Measurements from ENCODE around the gene CHMP6. TPM values are rescaled to one million over a fixed set of nuclear protein-coding genes. Genes with fewer than 3 reads are reported as not detected.

Gene CHMP6
- total RNA-seq, 5 donors from 2014 or later (not counting 1 experiment from before 2014, with no cell fraction given), result 25.0 to 48.9 (median 43.2) TPM

- ChIA-PET POLR2A (no interaction called here), CTCF (no interaction called here)
- Histone ChIP-seq H3K4me1 (ENCODE audit: control insufficient read depth in 1 of 2, extremely low read depth in 1 of 2, insufficient read depth in 2 of 2, low read length in 2 of 2) (peaks cover 0 to 13% of the 10 kb centered on the region in 2 experiments), H3K9me3 (no peaks in the 10 kb centered on the region), H3K27ac (ENCODE audit: low read length) (no peak overlapping the region), H3K36me3 (ENCODE audit: control insufficient read depth in 2 of 2, extremely low read depth in 1 of 2, insufficient read depth in 1 of 2, low read length in 1 of 2) (peaks cover 22 to 62% of the 10 kb centered on the region in 2 donors), H3K27me3 (replicated peaks in 1 of 2; ENCODE audit: control insufficient read depth in 2 of 2, extremely low read depth in 1 of 2, insufficient read depth in 2 of 2, low read length in 1 of 2) (no peaks in the 10 kb centered on the region), H3K4me3 (ENCODE audit: control insufficient read depth in 1 of 2, extremely low read depth in 1 of 2, low read length in 1 of 2) (no peak overlapping the region)
- no peaks in the 10 kb centered on the region for H3K9me3 Mint-ChIP-seq
- ATAC-seq (replicated peaks in 1 of 4) (no peak), DNase-seq (no peak)
- H3K4me3 Mint-ChIP-seq, result no peak overlapping the region
- H3K4me1 Mint-ChIP-seq, result peaks cover 0 to 2% (median 0%) of the 10 kb centered on the region in 3 donors
- H3K36me3 Mint-ChIP-seq, result peaks cover 27% of the 10 kb centered on the region
- WGBS (ENCODE audit: insufficient coverage), result 96% methylated on average over 36 of the region's 38 CpGs
- no peak overlapping the region for H3K27ac Mint-ChIP-seq
- no peaks in the 10 kb centered on the region for H3K27me3 Mint-ChIP-seq
Measured at GRCh38 chr17:80951121-80952090, 40.2 kb upstream of the CHMP6 start.

GRCh38 chr17:80952291-80952690 is 39.4 kb upstream of the CHMP6 start:
- ChIA-PET CTCF (no interaction called here), POLR2A (no interaction called here)
- DNase-seq, result no peak
- ATAC-seq (replicated peaks in 1 of 4), result no peak
- H3K4me3 ChIP-seq (ENCODE audit: control insufficient read depth in 1 of 2, extremely low read depth in 1 of 2, low read length in 1 of 2), result no peak overlapping the region
- peaks cover 0 to 13% of the 10 kb centered on the region in 2 experiments for H3K4me1 ChIP-seq (ENCODE audit: control insufficient read depth in 1 of 2, extremely low read depth in 1 of 2, insufficient read depth in 2 of 2, low read length in 2 of 2)
- WGBS (ENCODE audit: insufficient coverage), result 94% methylated on average over 14 of the region's 16 CpGs
- Mint-ChIP-seq H3K36me3 (peaks cover 18% of the 10 kb centered on the region), H3K4me3 (no peak overlapping the region), H3K4me1 (peaks cover 0 to 2% (median 0%) of the 10 kb centered on the region in 3 donors), H3K9me3 (no peaks in the 10 kb centered on the region), H3K27ac (no peak overlapping the region), H3K27me3 (no peaks in the 10 kb centered on the region)
- peaks cover 21 to 54% of the 10 kb centered on the region in 2 donors for H3K36me3 ChIP-seq (ENCODE audit: control insufficient read depth in 2 of 2, extremely low read depth in 1 of 2, insufficient read depth in 1 of 2, low read length in 1 of 2)
- no peaks in the 10 kb centered on the region for H3K27me3 ChIP-seq (replicated peaks in 1 of 2; ENCODE audit: control insufficient read depth in 2 of 2, extremely low read depth in 1 of 2, insufficient read depth in 2 of 2, low read length in 1 of 2)
- H3K9me3 ChIP-seq, result no peaks in the 10 kb centered on the region
- no peak overlapping the region for H3K27ac ChIP-seq (ENCODE audit: low read length)

GRCh38 chr17:80953471-80954315 is 37.9 kb upstream of the CHMP6 start:
- peaks cover 0 to 2% (median 0%) of the 10 kb centered on the region in 3 donors for H3K4me1 Mint-ChIP-seq
- no peak overlapping the region for H3K4me3 Mint-ChIP-seq
- ChIA-PET POLR2A (no interaction called here), CTCF (no interaction called here)
- H3K36me3 Mint-ChIP-seq, result peaks cover 17% of the 10 kb centered on the region
- DNase-seq (no peak), ATAC-seq (replicated peaks in 1 of 4) (no peak)
- no peak overlapping the region for H3K27ac Mint-ChIP-seq
- no peaks in the 10 kb centered on the region for H3K27me3 ChIP-seq (replicated peaks in 1 of 2; ENCODE audit: control insufficient read depth in 2 of 2, extremely low read depth in 1 of 2, insufficient read depth in 2 of 2, low read length in 1 of 2)
- H3K9me3 Mint-ChIP-seq, result no peaks in the 10 kb centered on the region
- H3K4me1 ChIP-seq (ENCODE audit: control insufficient read depth in 1 of 2, extremely low read depth in 1 of 2, insufficient read depth in 2 of 2, low read length in 2 of 2), result peaks cover 0 to 13% of the 10 kb centered on the region in 2 experiments
- H3K27me3 Mint-ChIP-seq, result no peaks in the 10 kb centered on the region
- no peak overlapping the region for H3K27ac ChIP-seq (ENCODE audit: low read length)
- H3K9me3 ChIP-seq, result no peaks in the 10 kb centered on the region
- H3K4me3 ChIP-seq (ENCODE audit: control insufficient read depth in 1 of 2, extremely low read depth in 1 of 2, low read length in 1 of 2), result no peak overlapping the region
- WGBS (ENCODE audit: insufficient coverage), result 95% methylated on average over 18 of the region's 22 CpGs
- peaks cover 21 to 42% of the 10 kb centered on the region in 2 donors for H3K36me3 ChIP-seq (ENCODE audit: control insufficient read depth in 2 of 2, extremely low read depth in 1 of 2, insufficient read depth in 1 of 2, low read length in 1 of 2)

GRCh38 chr17:80955078-80955477 is 36.6 kb upstream of the CHMP6 start:
- Mint-ChIP-seq H3K4me3 (no peak overlapping the region), H3K27me3 (no peaks in the 10 kb centered on the region), H3K4me1 (peaks cover 0 to 2% (median 0%) of the 10 kb centered on the region in 3 donors), H3K27ac (no peak overlapping the region), H3K36me3 (peaks cover 13% of the 10 kb centered on the region), H3K9me3 (no peaks in the 10 kb centered on the region)
- no peak for DNase-seq
- Histone ChIP-seq H3K36me3 (ENCODE audit: control insufficient read depth in 2 of 2, extremely low read depth in 1 of 2, insufficient read depth in 1 of 2, low read length in 1 of 2) (peaks cover 25 to 31% of the 10 kb centered on the region in 2 donors), H3K27me3 (replicated peaks in 1 of 2; ENCODE audit: control insufficient read depth in 2 of 2, extremely low read depth in 1 of 2, insufficient read depth in 2 of 2, low read length in 1 of 2) (no peaks in the 10 kb centered on the region), H3K4me1 (ENCODE audit: control insufficient read depth in 1 of 2, extremely low read depth in 1 of 2, insufficient read depth in 2 of 2, low read length in 2 of 2) (peaks cover 0 to 11% of the 10 kb centered on the region in 2 experiments), H3K9me3 (no peaks in the 10 kb centered on the region), H3K4me3 (ENCODE audit: control insufficient read depth in 1 of 2, extremely low read depth in 1 of 2, low read length in 1 of 2) (no peak overlapping the region), H3K27ac (ENCODE audit: low read length) (no peak overlapping the region)
- ChIA-PET POLR2A (no interaction called here), CTCF (no interaction called here)
- ATAC-seq (replicated peaks in 1 of 4), result no peak
- WGBS (ENCODE audit: insufficient coverage), result 100% methylated on average over 2 of the region's 5 CpGs

- Histone ChIP-seq H3K36me3 (ENCODE audit: control insufficient read depth in 2 of 2, extremely low read depth in 1 of 2, insufficient read depth in 1 of 2, low read length in 1 of 2) (peaks cover 21 to 29% of the 10 kb centered on the region in 2 donors), H3K27me3 (replicated peaks in 1 of 2; ENCODE audit: control insufficient read depth in 2 of 2, extremely low read depth in 1 of 2, insufficient read depth in 2 of 2, low read length in 1 of 2) (no peaks in the 10 kb centered on the region), H3K4me1 (ENCODE audit: control insufficient read depth in 1 of 2, extremely low read depth in 1 of 2, insufficient read depth in 2 of 2, low read length in 2 of 2) (peaks cover 0 to 7% of the 10 kb centered on the region in 2 experiments), H3K4me3 (ENCODE audit: control insufficient read depth in 1 of 2, extremely low read depth in 1 of 2, low read length in 1 of 2) (no peak overlapping the region), H3K9me3 (no peaks in the 10 kb centered on the region), H3K27ac (ENCODE audit: low read length) (no peak overlapping the region)
- DNase-seq (no peak), ATAC-seq (replicated peaks in 1 of 4) (no peak)
- Mint-ChIP-seq H3K4me1 (peaks cover 0 to 2% (median 0%) of the 10 kb centered on the region in 3 donors), H3K27me3 (no peaks in the 10 kb centered on the region), H3K27ac (no peak overlapping the region), H3K36me3 (peaks cover 10% of the 10 kb centered on the region), H3K9me3 (no peaks in the 10 kb centered on the region), H3K4me3 (no peak overlapping the region)
- 89% methylated on average over 10 of the region's 16 CpGs for WGBS (ENCODE audit: insufficient coverage)
- ChIA-PET POLR2A (interaction anchor here in 1 of 2 donors (0.7 kb wide), 1 partner anchor 792 kb away, joined by 5 read pairs; no protein-coding TSS in a partner anchor), CTCF (no interaction called here)
Measured at GRCh38 chr17:80955671-80956280, 35.9 kb upstream of the CHMP6 start.
